Effector CD4-positive, alpha-beta T cell (primary cell): ENCODE results near the gene TWNK.

Source experiments
- DNase-seq: peaks from one replicate; pipeline ENCODE4 v3.0.0-alpha.2; 2020

The TWNK gene

GRCh38 chr10:100998183-100998990, 11.0 kb downstream of the TWNK start:
- DNase-seq, result peak; percentile 55

- peak; percentile 70 for DNase-seq
Measured at GRCh38 chr10:100998991-100999741, 11.8 kb downstream of the TWNK start.

GRCh38 chr10:100999742-101000126, 12.4 kb downstream of the TWNK start, which contains the start of gene LZTS2:
Gene LZTS2 (plus strand): TSS chr10:100999808. CDS start chr10:101002539, 2,731 bp downstream.
- no peak for DNase-seq

DNA sequence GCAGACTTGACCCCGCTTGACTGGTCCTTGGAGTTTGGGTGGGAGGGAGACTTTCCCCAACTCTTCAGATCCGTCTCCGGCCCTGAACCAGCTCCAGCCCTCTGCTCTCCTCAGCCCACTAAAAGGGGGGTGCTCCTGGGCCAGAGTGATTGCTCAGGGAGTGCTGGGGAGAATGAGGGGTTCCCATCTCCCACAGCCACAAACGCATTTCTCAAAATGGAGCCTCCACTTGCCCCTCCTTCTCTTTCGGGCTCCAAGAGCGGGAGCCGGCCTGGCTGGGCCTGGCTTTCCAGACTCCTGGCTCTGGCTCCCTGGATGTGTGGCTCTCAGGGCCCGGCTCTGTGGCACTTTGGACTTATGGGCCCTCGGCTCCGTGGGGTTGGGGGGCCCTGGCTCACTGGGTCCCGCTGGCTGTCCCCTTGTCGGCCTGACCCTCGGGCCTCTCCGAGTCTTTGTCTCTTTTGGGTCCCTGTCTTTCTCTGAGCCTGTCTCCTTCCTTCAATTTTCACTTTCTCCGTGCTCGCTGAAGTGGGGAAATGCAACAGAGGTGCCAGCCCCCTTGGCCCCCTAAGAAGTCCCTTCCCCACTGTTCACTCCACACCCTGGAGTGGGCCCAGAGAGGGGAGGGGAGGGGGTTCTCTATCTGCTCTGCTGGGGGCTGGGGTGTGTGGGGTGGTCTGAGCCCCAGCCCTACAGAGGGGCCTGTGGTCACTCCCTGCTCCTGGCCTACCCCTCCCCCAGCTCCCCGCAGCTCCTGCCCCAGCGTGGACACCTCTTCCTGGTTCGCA, 13.0 kb downstream of the TWNK start:
- DNase-seq, result no peak

DNA sequence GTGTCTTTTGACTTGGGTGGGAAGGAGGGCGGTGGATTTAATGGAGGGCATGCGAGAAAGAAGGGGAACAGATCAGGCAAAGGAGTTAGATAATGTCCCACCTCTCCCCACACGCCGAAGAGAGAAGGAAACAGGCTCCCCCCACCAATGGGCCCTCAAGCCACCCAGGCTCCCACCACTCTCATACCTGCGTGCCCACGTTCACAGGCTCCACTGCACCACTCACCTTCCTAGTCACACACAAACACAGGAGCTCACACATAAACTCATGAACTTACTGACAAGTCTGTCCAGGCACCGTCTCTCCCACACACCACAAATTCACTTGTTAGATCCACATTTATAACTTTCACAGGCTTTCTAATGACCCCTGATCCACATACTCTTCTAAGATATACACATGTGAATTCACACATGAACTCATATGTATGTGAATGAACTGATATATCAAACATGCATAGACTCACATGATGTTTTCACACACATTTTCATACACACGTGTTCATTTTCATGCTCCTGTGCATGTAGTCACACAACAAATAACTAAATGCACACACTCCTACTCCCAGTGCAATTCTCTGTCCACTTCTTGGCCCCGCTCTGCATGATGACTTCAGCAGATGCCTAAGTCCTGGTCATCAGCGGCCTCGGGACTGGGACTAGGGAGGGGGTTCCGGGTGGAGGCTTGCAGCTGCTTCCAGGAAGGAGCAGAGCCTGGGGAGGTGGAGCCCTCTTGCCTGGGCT, 13.7 kb downstream of the TWNK start:
- no peak for DNase-seq

GRCh38 chr10:101001659-101002035, 14.3 kb downstream of the TWNK start:
- no peak for DNase-seq

- no peak for DNase-seq
Measured at GRCh38 chr10:101002456-101002855, 15.1 kb downstream of the TWNK start.

GRCh38 chr10:101003639-101004206, 16.4 kb downstream of the TWNK start:
- no peak for DNase-seq

DNA sequence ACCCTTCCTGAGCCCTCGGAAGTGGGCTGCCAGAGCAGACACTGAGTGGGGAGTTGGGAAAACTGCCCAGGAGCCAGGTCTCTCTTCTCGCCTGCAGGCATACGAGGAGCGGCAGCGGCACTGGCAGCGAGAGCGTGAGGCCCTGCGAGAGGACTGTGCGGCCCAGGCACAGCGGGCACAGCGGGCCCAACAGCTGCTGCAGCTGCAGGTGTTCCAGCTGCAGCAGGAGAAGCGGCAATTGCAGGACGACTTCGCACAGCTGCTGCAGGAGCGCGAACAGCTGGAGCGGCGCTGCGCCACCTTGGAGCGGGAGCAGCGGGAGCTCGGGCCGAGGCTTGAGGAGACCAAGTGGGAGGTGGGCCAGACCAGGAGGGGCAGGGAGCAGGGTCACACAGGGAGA, 18.0 kb downstream of the TWNK start:
- DNase-seq, result no peak

DNA sequence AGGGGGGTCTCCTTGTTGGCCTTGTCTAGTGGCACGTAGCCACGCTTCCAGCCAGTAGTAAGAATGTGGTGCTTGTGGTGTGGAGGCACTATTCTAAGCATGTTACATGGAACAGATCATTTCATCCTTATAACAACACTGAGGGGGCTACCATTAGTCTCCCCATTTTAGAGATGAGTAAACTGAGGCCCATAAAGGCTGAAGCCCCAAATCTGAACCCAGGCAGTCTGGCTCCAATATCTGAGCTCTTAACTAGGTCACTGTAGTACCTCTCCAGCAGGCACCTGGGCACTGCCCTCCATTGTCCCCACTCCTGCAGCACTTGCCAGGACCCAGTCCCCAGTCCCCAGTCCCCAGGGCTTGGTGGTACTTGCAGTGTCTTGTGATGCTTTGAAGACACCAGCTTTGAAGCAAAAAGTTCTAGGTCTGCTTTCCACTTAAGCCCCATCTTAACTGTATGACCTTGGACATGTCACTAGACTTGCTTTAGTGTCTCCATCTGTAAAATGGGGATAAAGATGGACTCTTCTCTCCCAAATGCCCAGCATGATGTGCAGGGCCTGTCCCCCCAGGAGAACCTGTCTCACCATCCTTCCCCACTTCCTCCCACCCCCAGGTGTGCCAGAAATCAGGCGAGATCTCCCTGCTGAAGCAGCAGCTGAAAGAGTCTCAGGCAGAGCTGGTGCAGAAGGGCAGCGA, 18.7 kb downstream of the TWNK start:
- no peak for DNase-seq

GRCh38 chr10:101006593-101007098, 19.3 kb downstream of the TWNK start:
- no peak for DNase-seq

DNA sequence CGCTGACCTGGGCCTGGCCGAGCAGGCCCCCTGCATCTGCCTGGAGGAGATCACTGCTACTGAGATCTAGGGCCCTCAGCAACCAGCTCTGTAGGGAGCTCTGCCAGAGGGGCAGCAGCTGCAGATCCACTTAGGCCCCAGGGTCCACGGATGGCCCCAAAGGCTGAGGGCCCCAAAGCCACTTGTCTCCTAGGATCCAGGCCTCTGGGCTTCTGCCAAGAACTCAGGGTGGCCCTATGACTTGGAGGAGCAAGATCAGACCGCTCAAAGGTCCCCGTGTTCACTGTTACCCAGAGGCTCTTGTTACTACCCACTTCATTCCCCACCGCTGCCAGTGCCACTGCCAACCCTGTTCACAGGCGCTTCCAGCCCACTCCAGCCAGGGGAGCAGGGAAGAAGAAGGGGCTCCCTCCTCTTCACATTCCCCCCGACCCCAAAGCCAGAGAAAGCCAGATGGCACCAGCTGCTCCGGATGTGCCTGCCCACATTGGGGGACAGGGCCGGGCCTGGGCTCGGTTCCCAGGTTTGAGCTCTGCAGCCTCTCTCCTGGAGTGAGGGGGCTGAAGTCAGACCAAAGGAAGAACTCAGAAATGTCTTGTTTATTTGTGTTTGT, 19.9 kb downstream of the TWNK start:
- no peak for DNase-seq

DNA sequence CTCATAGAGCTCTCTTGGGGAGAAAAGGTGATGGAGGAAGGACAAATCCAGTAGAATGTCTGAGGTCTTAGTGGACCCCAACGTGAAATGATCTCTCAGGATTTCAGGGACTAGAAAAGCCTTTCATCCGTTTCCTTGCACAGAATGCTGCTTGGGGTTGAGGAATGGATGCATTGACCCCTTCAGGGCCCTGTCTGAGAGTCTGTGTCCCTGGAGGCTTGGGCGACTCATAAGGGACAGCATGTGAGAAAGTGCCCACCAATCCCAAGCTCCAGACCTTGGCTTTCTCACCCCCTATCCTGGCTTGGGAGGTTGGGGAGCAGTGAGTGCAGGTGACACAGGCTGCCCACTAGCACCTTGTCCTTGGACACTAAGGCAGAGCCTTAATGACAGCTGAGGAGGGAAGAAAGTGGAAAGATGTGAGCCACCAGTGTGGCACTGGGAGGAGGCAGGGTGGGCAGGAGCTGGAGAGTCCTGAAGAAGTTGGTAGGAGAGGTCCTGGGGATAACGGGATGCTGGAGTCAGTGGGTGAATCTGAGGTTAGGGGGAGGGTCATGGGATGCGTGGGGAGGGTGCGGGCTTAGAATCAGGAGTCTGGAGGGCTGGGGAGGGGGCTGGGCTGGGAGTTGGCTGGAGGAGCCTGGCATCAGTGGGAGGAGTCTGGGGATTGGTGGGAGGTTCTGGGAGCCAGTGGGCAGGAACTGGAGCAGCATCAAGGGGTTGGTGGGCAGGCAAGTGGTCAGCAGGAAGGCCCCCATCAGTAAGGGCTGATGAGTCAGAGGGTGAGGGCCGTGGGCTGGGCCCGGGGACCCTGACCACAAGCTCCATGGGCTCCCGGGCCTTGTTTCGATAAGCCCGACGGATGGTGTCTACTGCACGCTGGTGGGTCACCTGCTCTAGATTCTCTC, 20.8 kb downstream of the TWNK start:
- DNase-seq, result no peak

DNA sequence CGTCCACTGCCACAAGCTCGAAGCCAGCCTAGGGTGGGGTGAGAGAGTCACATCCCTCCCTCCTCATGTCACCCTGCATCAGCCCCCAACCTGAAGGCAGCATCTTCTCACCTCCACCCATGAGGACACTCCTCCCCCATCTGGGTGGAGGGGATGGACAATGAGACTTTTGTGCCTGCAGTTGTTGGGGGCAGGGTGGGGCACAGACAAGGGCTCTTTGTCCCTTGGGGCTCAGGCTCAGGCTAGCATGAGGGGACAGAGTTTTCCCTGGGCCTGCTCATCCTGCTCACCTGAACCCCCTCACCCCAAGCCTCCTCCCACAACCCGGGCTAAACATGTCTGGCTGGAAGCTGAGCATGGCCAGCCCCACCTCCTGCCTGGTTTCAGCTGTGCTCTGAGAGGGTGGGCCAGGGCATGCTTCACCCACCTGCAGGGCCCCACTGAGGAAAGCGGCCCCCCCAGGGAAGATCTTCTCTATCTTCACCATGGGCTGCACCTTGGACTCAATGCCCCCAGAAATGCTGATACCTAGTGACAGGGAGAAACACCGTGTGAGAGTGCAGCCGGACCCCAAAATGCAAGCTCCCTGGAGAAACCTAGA, 21.6 kb downstream of the TWNK start:
- DNase-seq, result no peak

- no peak for DNase-seq
Measured at GRCh38 chr10:101010329-101010728, 23.0 kb downstream of the TWNK start.

GRCh38 chr10:101011517-101012423, 24.4 kb downstream of the TWNK start:
- DNase-seq, result no peak

DNA sequence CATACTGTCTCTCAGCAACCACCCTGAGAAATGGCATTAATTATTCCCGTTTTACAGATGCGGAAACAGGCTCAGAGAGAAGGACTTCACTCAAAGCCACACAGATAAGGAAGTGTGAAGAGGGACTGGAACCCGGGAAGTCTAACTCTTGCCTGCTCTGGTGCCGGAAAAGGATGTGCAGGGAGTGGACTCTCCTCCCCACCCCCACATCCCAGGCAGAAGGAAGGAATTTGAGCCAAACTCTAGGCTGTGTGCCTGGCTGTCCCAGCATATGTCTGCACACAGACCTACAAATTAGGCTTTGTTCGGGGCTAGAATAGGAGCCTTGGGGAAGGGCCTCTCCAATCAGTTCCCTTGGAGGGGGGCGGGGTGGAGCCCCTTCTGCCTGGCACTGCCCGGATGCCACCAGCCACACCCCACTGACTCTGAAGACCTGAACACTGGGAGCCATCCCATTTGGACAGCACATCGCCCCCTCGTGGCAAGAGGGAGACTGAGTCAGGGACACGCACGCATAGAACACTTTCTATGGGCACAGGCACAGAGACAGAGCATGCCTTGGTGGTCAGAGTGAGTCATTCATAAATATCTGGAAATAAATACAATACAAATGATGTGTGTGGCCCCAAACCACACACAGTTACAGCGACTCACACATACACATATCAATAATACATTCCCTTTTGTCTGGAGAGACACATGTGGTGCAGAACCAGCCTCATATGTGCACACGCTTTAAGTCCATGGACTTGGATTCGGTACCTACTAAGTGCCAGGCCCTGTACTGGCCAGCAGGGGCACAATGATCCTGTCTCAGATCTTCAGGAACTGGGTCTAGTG, 25.4 kb downstream of the TWNK start:
- peak; percentile 69 for DNase-seq
